ENCODE measurements around the gene GAL3ST2.

The GAL3ST2 gene

GRCh38 chr2:241767464-241768250, 9.0 kb upstream of the GAL3ST2 start:
- peaks cover 0 to 20% (median 17%) of the 10 kb centered on the region in 5 donors for H3K4me1 ChIP-seq (ENCODE audit: control insufficient read depth in 5 of 5, insufficient read depth in 5 of 5, low read length in 5 of 5)
- no peaks in the 10 kb centered on the region for H3K9me3 ChIP-seq (ENCODE audit: control insufficient read depth in 5 of 5, low read length in 5 of 5)
- no peak overlapping the region for H3K27ac ChIP-seq (ENCODE audit: low read depth, low read length)
- peaks cover 0 to 6% (median under 1%) of the 10 kb centered on the region in 5 donors for H3K27me3 ChIP-seq (ENCODE audit: control insufficient read depth in 5 of 5, insufficient read depth in 4 of 5, low read length in 5 of 5)
- H3K4me3 ChIP-seq (ENCODE audit: low read depth in 1 of 5, low read length in 5 of 5) = no peak overlapping the region
- H3K9ac ChIP-seq (ENCODE audit: low read length in 5 of 5) = no peak overlapping the region
- peaks cover 0 to 21% (median 9%) of the 10 kb centered on the region in 5 donors for H3K36me3 ChIP-seq (ENCODE audit: control insufficient read depth in 5 of 5, insufficient read depth in 5 of 5, low read length in 5 of 5)

GRCh38 chr2:241768251-241768711, 8.3 kb upstream of the GAL3ST2 start:
- H3K9me3 ChIP-seq (ENCODE audit: control insufficient read depth in 5 of 5, low read length in 5 of 5) = no peaks in the 10 kb centered on the region
- no peak overlapping the region for H3K9ac ChIP-seq (ENCODE audit: low read length in 5 of 5)
- no peak overlapping the region for H3K27ac ChIP-seq (ENCODE audit: low read depth, low read length)
- peaks cover 0 to 20% (median 17%) of the 10 kb centered on the region in 5 donors for H3K4me1 ChIP-seq (ENCODE audit: control insufficient read depth in 5 of 5, insufficient read depth in 5 of 5, low read length in 5 of 5)
- peaks cover 0 to 8% (median 6%) of the 10 kb centered on the region in 5 donors for H3K27me3 ChIP-seq (ENCODE audit: control insufficient read depth in 5 of 5, insufficient read depth in 4 of 5, low read length in 5 of 5)
- H3K4me3 ChIP-seq (ENCODE audit: low read depth in 1 of 5, low read length in 5 of 5) = no peak overlapping the region
- peaks cover 0 to 16% (median 5%) of the 10 kb centered on the region in 5 donors for H3K36me3 ChIP-seq (ENCODE audit: control insufficient read depth in 5 of 5, insufficient read depth in 5 of 5, low read length in 5 of 5)

GRCh38 chr2:241768850-241769249, 7.8 kb upstream of the GAL3ST2 start:
- H3K27me3 ChIP-seq (ENCODE audit: control insufficient read depth in 5 of 5, insufficient read depth in 4 of 5, low read length in 5 of 5) = peaks cover 4 to 13% (median 11%) of the 10 kb centered on the region in 5 donors
- H3K9me3 ChIP-seq (ENCODE audit: control insufficient read depth in 5 of 5, low read length in 5 of 5) = no peaks in the 10 kb centered on the region
- no peak overlapping the region for H3K9ac ChIP-seq (ENCODE audit: low read length in 5 of 5)
- peaks cover 0 to 20% (median 17%) of the 10 kb centered on the region in 5 donors for H3K4me1 ChIP-seq (ENCODE audit: control insufficient read depth in 5 of 5, insufficient read depth in 5 of 5, low read length in 5 of 5)
- H3K27ac ChIP-seq (ENCODE audit: low read depth, low read length) = no peak overlapping the region
- H3K36me3 ChIP-seq (ENCODE audit: control insufficient read depth in 5 of 5, insufficient read depth in 5 of 5, low read length in 5 of 5) = peaks cover 0 to 11% (median 3%) of the 10 kb centered on the region in 5 donors
- H3K4me3 ChIP-seq (ENCODE audit: low read depth in 1 of 5, low read length in 5 of 5) = no peak overlapping the region

GRCh38 chr2:241769819-241770184, 6.8 kb upstream of the GAL3ST2 start:
- no peak overlapping the region for H3K27ac ChIP-seq (ENCODE audit: low read depth, low read length)
- H3K4me1 ChIP-seq (ENCODE audit: control insufficient read depth in 5 of 5, insufficient read depth in 5 of 5, low read length in 5 of 5) = peaks cover 0 to 20% (median 17%) of the 10 kb centered on the region in 5 donors
- no peak overlapping the region for H3K9ac ChIP-seq (ENCODE audit: low read length in 5 of 5)
- H3K27me3 ChIP-seq (ENCODE audit: control insufficient read depth in 5 of 5, insufficient read depth in 4 of 5, low read length in 5 of 5) = peaks cover 8 to 20% (median 17%) of the 10 kb centered on the region in 5 donors
- H3K4me3 ChIP-seq (ENCODE audit: low read depth in 1 of 5, low read length in 5 of 5) = no peak overlapping the region
- peaks cover 0 to 7% (median under 1%) of the 10 kb centered on the region in 5 donors for H3K36me3 ChIP-seq (ENCODE audit: control insufficient read depth in 5 of 5, insufficient read depth in 5 of 5, low read length in 5 of 5)
- H3K9me3 ChIP-seq (ENCODE audit: control insufficient read depth in 5 of 5, low read length in 5 of 5) = no peaks in the 10 kb centered on the region

- Histone ChIP-seq H3K9ac (ENCODE audit: low read length in 5 of 5) (no peak overlapping the region), H3K27me3 (ENCODE audit: control insufficient read depth in 5 of 5, insufficient read depth in 4 of 5, low read length in 5 of 5) (peaks cover 14 to 26% (median 19%) of the 10 kb centered on the region in 5 donors), H3K36me3 (ENCODE audit: control insufficient read depth in 5 of 5, insufficient read depth in 5 of 5, low read length in 5 of 5) (peaks cover 0 to 7% (median 0%) of the 10 kb centered on the region in 5 donors), H3K4me1 (ENCODE audit: control insufficient read depth in 5 of 5, insufficient read depth in 5 of 5, low read length in 5 of 5) (peaks cover 0 to 20% (median 17%) of the 10 kb centered on the region in 5 donors), H3K4me3 (ENCODE audit: low read depth in 1 of 5, low read length in 5 of 5) (no peak overlapping the region), H3K27ac (ENCODE audit: low read depth, low read length) (no peak overlapping the region), H3K9me3 (ENCODE audit: control insufficient read depth in 5 of 5, low read length in 5 of 5) (no peaks in the 10 kb centered on the region)
Measured at GRCh38 chr2:241770185-241770935, 6.3 kb upstream of the GAL3ST2 start.

- Histone ChIP-seq H3K4me3 (ENCODE audit: low read depth in 1 of 5, low read length in 5 of 5) (no peak overlapping the region), H3K36me3 (ENCODE audit: control insufficient read depth in 5 of 5, insufficient read depth in 5 of 5, low read length in 5 of 5) (peaks cover 0 to 7% (median 0%) of the 10 kb centered on the region in 5 donors), H3K9me3 (ENCODE audit: control insufficient read depth in 5 of 5, low read length in 5 of 5) (no peaks in the 10 kb centered on the region), H3K4me1 (ENCODE audit: control insufficient read depth in 5 of 5, insufficient read depth in 5 of 5, low read length in 5 of 5) (peaks cover 0 to 20% (median 17%) of the 10 kb centered on the region in 5 donors), H3K27me3 (ENCODE audit: control insufficient read depth in 5 of 5, insufficient read depth in 4 of 5, low read length in 5 of 5) (peaks cover 16 to 31% (median 19%) of the 10 kb centered on the region in 5 donors), H3K9ac (ENCODE audit: low read length in 5 of 5) (no peak overlapping the region), H3K27ac (ENCODE audit: low read depth, low read length) (no peak overlapping the region)
Measured at GRCh38 chr2:241770936-241771285, 5.7 kb upstream of the GAL3ST2 start.

- no peak overlapping the region for H3K27ac ChIP-seq (ENCODE audit: low read depth, low read length)
- H3K4me3 ChIP-seq (ENCODE audit: low read depth in 1 of 5, low read length in 5 of 5) = no peak overlapping the region
- no peak overlapping the region for H3K9ac ChIP-seq (ENCODE audit: low read length in 5 of 5)
- peaks cover 0 to 7% (median 0%) of the 10 kb centered on the region in 5 donors for H3K36me3 ChIP-seq (ENCODE audit: control insufficient read depth in 5 of 5, insufficient read depth in 5 of 5, low read length in 5 of 5)
- H3K27me3 ChIP-seq (ENCODE audit: control insufficient read depth in 5 of 5, insufficient read depth in 4 of 5, low read length in 5 of 5) = peaks cover 19 to 32% (median 20%) of the 10 kb centered on the region in 5 donors
- H3K9me3 ChIP-seq (ENCODE audit: control insufficient read depth in 5 of 5, low read length in 5 of 5) = no peaks in the 10 kb centered on the region
- H3K4me1 ChIP-seq (ENCODE audit: control insufficient read depth in 5 of 5, insufficient read depth in 5 of 5, low read length in 5 of 5) = peaks cover 0 to 20% (median 17%) of the 10 kb centered on the region in 5 donors
Measured at GRCh38 chr2:241771286-241772062, 5.1 kb upstream of the GAL3ST2 start.

- Histone ChIP-seq H3K9me3 (ENCODE audit: control insufficient read depth in 5 of 5, low read length in 5 of 5) (no peaks in the 10 kb centered on the region), H3K27me3 (ENCODE audit: control insufficient read depth in 5 of 5, insufficient read depth in 4 of 5, low read length in 5 of 5) (peaks cover 20 to 37% (median 26%) of the 10 kb centered on the region in 5 donors), H3K4me3 (ENCODE audit: low read depth in 1 of 5, low read length in 5 of 5) (no peak overlapping the region), H3K9ac (ENCODE audit: low read length in 5 of 5) (no peak overlapping the region), H3K27ac (ENCODE audit: low read depth, low read length) (no peak overlapping the region), H3K4me1 (ENCODE audit: control insufficient read depth in 5 of 5, insufficient read depth in 5 of 5, low read length in 5 of 5) (peaks cover 0 to 20% (median 17%) of the 10 kb centered on the region in 5 donors), H3K36me3 (ENCODE audit: control insufficient read depth in 5 of 5, insufficient read depth in 5 of 5, low read length in 5 of 5) (peaks cover 0 to 7% (median 0%) of the 10 kb centered on the region in 5 donors)
Measured at GRCh38 chr2:241772063-241772499, 4.5 kb upstream of the GAL3ST2 start.

- H3K9me3 ChIP-seq (ENCODE audit: control insufficient read depth in 5 of 5, low read length in 5 of 5) = no peaks in the 10 kb centered on the region
- H3K9ac ChIP-seq (ENCODE audit: low read length in 5 of 5) = no peak overlapping the region
- peaks cover 23 to 46% (median 34%) of the 10 kb centered on the region in 5 donors for H3K27me3 ChIP-seq (ENCODE audit: control insufficient read depth in 5 of 5, insufficient read depth in 4 of 5, low read length in 5 of 5)
- peaks cover 0 to under 1% (median 0%) of the 10 kb centered on the region in 5 donors for H3K36me3 ChIP-seq (ENCODE audit: control insufficient read depth in 5 of 5, insufficient read depth in 5 of 5, low read length in 5 of 5)
- no peak overlapping the region for H3K4me3 ChIP-seq (ENCODE audit: low read depth in 1 of 5, low read length in 5 of 5)
- H3K4me1 ChIP-seq (ENCODE audit: control insufficient read depth in 5 of 5, insufficient read depth in 5 of 5, low read length in 5 of 5) = peaks cover 0 to 20% (median 17%) of the 10 kb centered on the region in 5 donors
- no peak overlapping the region for H3K27ac ChIP-seq (ENCODE audit: low read depth, low read length)
Measured at GRCh38 chr2:241773511-241774418, 2.9 kb upstream of the GAL3ST2 start.
